NCI-H1436 treated with DMSO at 0.1 percent for 48 hours (cell line): ENCODE results near the gene HPGD.

Experiments used
- DNase-seq: peaks from one replicate; lab custom pipeline; 2025; lab: John Stamatoyannopoulos, UW

Gene HPGD

GRCh38 chr4:174522183-174523024 lies at the start of gene HPGD:
Gene HPGD (minus strand): TSS chr4:174522488. CDS start chr4:174522451, 37 bp downstream.
- DNase-seq, result no peak

DNA sequence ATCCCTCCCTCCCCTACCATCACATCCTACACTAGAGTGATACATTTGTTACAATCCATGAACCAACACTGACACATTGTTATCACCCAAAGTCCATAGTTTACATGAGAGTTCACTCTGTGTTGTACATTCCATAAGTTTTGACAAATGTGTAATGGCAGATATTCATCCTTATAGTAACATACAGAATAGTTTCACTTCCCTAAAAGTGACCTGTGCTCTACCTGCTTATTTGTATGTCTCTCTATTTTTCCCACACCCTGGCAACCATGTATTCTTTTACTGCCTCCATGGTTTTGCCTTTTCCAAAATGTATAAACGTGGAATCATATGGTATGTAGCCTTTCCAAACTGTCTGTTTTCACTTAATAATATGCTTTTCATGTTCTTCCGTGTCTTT lies 42.2 kb upstream of the HPGD start:
- DNase-seq, result no peak

DNA sequence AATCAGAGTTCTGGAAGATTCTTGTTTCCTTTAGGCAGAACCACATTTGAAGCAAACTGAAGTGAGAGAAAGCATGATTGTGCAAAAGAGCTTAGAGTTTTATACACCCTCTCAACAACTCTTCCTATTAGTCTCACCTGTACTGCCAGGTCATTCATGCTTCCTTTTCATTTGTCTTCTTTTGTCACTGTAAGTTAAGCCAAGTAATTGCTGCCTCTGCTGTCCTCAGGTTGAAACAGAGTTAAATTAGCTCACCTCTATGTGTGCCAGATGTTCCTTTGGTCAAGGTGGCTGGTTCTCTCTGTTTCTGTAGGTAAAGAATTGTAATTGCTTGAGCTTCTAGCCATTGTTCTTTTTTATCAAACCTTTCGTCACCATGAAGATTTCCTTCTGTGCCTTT lies 41.1 kb upstream of the HPGD start:
- no peak for DNase-seq

GRCh38 chr4:174561560-174561959 lies 39.3 kb upstream of the HPGD start:
- no peak for DNase-seq

DNA sequence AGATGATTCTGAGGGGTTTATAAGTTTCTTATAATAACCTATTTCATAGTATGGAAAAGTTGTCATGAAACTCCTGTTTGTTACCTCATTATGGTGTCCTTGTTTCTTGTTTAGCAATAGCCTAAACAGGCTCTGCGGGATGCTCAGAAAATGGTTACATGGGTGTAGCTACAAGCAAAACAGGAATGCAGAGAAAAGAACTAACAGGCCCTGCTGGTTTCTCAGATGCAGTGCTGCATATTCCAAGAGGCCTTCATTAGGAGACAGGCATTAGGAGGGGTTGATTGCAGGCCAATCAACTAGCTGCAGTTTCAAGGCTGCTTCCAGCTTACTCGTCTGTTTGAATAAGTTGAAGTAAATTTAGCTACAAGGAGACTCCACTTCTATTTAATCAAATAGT lies 37.6 kb upstream of the HPGD start:
- DNase-seq, result no peak

GRCh38 chr4:174555789-174556630 lies 33.7 kb upstream of the HPGD start:
- no peak for DNase-seq

- DNase-seq, result no peak
These were observed 32.0 kb upstream of the HPGD start for GRCh38 chr4:174554231-174554728.

- no peak for DNase-seq
These were observed 31.5 kb upstream of the HPGD start for GRCh38 chr4:174553828-174554227.

DNA sequence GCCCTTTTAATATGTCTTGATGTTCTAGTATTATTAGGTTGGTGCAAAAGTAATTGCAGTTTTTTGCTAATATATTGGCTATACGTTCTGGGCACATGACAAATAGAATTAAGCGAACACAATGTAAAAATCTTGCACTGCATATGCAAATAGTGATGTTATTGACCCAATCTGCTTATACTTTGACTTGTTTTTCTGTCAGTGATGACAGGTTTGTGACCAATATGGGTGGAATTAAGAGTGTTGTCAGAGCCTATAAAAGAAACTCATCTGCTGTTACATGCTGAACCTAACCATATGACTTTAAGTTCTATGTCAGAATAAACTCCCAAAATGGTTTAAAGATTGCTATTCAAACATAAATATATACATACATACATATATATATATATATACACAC lies 30.7 kb upstream of the HPGD start:
- DNase-seq, result no peak

DNA sequence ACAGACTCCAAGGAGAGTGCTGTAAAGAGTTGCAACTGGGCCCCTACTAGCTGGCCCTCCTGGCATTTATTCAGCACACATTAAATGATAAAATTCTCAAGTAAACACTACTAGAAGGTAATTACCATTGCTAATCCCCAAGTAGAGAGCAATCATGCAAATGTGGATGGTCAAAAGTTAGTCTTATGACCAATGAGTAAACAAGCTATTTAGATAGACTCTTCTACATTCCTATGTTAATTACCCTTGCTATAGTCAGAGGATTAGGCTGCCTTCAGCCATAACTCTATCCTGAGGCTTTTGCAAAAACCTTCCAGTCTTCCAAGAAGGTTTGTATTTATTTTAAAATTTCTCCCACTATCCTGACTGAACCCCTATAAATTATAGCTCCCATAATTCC lies 28.3 kb upstream of the HPGD start:
- DNase-seq, result no peak

- DNase-seq, result no peak
These were observed 27.4 kb upstream of the HPGD start for GRCh38 chr4:174549721-174550120.

GRCh38 chr4:174545268-174545667 lies 23.0 kb upstream of the HPGD start:
- DNase-seq, result no peak

DNA sequence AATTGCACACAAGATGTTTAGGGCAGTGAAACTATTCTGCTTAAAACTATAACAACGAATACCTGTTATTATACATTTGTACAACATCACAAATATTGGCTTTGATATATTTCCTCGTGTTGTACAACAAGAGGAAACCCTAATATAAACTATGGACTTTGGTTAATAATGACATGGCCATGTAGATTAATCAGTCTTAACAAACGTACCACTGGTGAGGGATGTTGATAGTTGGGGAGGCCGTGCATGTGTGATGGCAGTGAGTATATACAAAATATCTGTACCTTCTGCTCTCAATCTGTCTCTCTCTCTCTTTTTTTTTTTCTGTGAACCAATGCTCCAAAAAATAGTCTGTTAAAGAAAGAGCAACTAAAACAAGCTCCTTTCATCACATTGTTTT lies 22.2 kb upstream of the HPGD start:
- no peak for DNase-seq

DNA sequence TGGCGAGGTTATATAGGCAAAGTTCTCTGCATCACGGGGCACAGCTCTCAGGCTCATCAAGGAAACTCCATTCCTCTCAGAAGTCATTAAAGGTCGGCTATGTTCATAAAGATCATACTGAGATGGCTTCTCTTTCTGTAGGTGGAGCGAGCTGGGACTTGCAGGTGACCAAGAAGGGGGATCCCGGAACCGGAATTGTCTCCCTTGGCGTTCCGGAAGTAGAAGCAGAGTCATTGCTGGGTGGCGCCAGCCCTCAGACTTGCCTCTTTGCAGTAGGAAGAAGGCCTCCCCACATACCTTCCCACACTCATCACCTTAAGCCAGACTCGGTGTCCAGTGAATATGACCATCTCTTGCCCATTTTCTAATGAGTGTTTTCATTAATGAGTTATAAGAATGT lies 17.9 kb upstream of the HPGD start:
- DNase-seq, result no peak

- no peak for DNase-seq
These were observed 17.3 kb upstream of the HPGD start for GRCh38 chr4:174539571-174539970.

DNA sequence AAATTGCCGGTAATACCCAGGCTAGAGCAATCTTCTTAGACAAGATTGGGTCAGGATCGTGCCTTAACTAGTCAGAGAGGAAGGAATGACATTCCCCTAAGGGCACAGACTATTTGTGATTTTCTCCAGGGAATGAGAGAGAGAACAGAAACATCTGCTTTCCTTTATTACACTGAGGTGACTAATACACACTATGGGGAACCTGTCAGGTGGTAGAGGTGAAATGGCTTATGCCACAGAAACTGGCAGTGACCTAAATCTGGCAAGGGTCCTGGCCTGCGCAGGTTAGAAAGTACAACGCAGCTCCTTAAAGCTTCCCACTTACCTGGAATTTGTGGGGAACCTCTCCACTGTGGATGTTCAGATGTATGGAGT lies 16.6 kb upstream of the HPGD start:
- DNase-seq, result no peak

GRCh38 chr4:174538123-174538875 lies 16.0 kb upstream of the HPGD start:
- no peak for DNase-seq

GRCh38 chr4:174537634-174538033 lies 15.3 kb upstream of the HPGD start:
- no peak for DNase-seq

DNA sequence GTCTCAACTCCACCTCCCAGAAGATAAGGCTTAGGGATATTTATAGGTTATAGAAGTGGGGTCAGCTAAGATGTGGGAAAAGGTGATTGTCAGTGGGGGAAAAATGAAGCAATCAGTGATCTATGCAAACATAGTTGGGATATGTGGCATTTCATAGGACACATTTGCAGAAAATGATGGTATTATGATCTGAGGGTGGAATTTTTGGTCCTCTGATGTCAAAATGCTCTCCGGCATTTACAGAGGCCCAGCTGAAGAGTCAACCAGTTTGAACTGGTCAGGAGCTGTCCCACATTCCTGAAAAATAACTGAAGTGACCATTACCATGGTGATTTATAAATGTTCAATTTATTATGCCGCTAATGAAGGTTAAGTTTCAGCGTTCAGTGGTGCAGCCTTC lies 12.2 kb upstream of the HPGD start:
- no peak for DNase-seq

GRCh38 chr4:174532445-174532844 lies 10.2 kb upstream of the HPGD start:
- no peak for DNase-seq

DNA sequence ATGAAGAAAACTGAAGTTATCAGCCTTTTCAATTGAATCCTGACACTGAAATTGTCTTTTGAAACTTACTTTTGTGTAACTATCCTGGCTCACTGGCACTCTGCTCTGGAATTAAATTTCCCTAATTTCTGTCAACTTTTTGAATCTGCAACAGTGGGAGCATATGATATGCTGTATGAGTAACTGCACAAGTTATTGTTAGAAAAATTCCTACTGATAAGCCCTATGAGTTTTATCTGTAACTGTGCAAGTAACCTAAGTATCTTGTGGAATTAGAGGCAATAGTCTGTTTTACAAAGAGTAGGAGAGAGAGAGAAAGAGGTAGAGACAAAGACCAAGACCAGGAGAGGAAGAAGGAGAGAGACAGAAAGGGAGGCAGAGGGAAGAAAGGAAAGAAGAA lies 9.2 kb upstream of the HPGD start:
- DNase-seq, result no peak

- no peak for DNase-seq
These were observed 5.9 kb upstream of the HPGD start for GRCh38 chr4:174528226-174528625.
